GM12878 (cell line): ENCODE results near the gene PSMD8. TPM values are rescaled to one million over a fixed set of nuclear protein-coding genes. Genes with fewer than 3 reads are reported as not detected.

Experiments used
- ATAC-seq: fragments of 200-7000 bp; cut with Tn5 transposase; 3 replicates; pipeline ENCODE4 v1.9.1; 2020; ENCODE audit warnings: mild to moderate bottlenecking, moderate library complexity
- BruUV-seq: library from RNA; stranded (reverse); fragments of 400-500 nt; replicated peaks from 2 replicates; lab custom pipeline; 2021; lab: Mats Ljungman, UMichigan
- CTCF ChIA-PET: fragments of 300-600 bp; sonication (Branson Sonifier 250); formaldehyde crosslinking; extraction: SDS; loops from one replicate; lab custom pipeline; 2021; ENCODE audit warnings: inconsistent platforms; lab: Yijun Ruan, JAX
- POLR2A ChIA-PET: fragments of 350-600 bp; formaldehyde crosslinking; extraction: SDS; loops from one replicate; lab custom pipeline; 2021; ENCODE audit warnings: inconsistent platforms; lab: Charles Lee
- RAD21 ChIA-PET: fragments of 300-600 bp; sonication (Branson Sonifier 250); formaldehyde crosslinking; loops from one replicate; lab custom pipeline; 2023; ENCODE audit warnings: antibody characterized with exemption; ENCODE audit not compliant: unreplicated experiment; lab: Charles Lee
- SMC1A ChIA-PET: fragments of 300-600 bp; sonication (Branson Sonifier 250); formaldehyde crosslinking; loops from one replicate; lab custom pipeline; 2023; ENCODE audit not compliant: unreplicated experiment, uncharacterized antibody; lab: Charles Lee
- DNase-seq: peaks from one replicate; pipeline ENCODE4 v3.0.0-alpha.2; 2011; ENCODE audit warnings: low read depth, low spot score
- FAIRE-seq: peaks from 3 replicates; lab custom pipeline; 2011; peaks lifted over from hg19 to GRCh38; lab: Jason Lieb, UNC
- H2AFZ ChIP-seq: 2 replicates; pipeline ENCODE4 v1.6.0; 2011; ENCODE audit warnings: low read depth, low read length, control low read depth; ENCODE audit not compliant: control insufficient read depth
- H3K27ac ChIP-seq: 2 replicates; pipeline ENCODE4 v1.5.1; 2011; ENCODE audit warnings: control low read depth; ENCODE audit not compliant: control insufficient read depth, insufficient read depth
- H3K27me3 ChIP-seq, 2 experiments: replicated peaks in 1 of 2; 2 replicates each; pipeline versions ENCODE4 v1.6.0 to v1.6.1; 2011; ENCODE audit warnings: low read length in 1 of 2; ENCODE audit not compliant: control insufficient read depth in 2 of 2, insufficient read depth in 2 of 2
- H3K36me3 ChIP-seq, 2 experiments: 2 replicates each; pipeline ENCODE4 v1.5.1; 2011; ENCODE audit warnings: low read length in 1 of 2; ENCODE audit not compliant: control insufficient read depth in 2 of 2, insufficient read depth in 2 of 2
- H3K4me1 ChIP-seq: 2 replicates; pipeline ENCODE4 v1.6.1; 2011; ENCODE audit warnings: mild to moderate bottlenecking, low read length, moderate library complexity, mixed read lengths; ENCODE audit not compliant: control insufficient read depth, insufficient read depth
- H3K4me2 ChIP-seq: 2 replicates; pipeline ENCODE4 v1.6.0; 2011; ENCODE audit warnings: control low read depth; ENCODE audit not compliant: control insufficient read depth, insufficient read depth
- H3K4me3 ChIP-seq: fragments of 200-600 bp; sonication (generic); 2 replicates; pipeline ENCODE4 v1.5.1; 2016
- H3K79me2 ChIP-seq: 2 replicates; pipeline ENCODE4 v1.6.0; 2011; ENCODE audit warnings: low read length; ENCODE audit not compliant: control insufficient read depth, insufficient read depth
- H3K9ac ChIP-seq: 2 replicates; pipeline ENCODE4 v1.8.0; 2011; ENCODE audit warnings: low read length, control low read depth, mixed read lengths; ENCODE audit not compliant: control insufficient read depth, insufficient read depth
- H3K9me3 ChIP-seq: replicated peaks from 3 replicates; pipeline ENCODE4 v1.5.1; 2011; ENCODE audit warnings: mild to moderate bottlenecking, low read length; ENCODE audit not compliant: control insufficient read depth, insufficient read depth
- H4K20me1 ChIP-seq: 2 replicates; pipeline ENCODE4 v1.6.0; 2011; ENCODE audit not compliant: control insufficient read depth, insufficient read depth
- ASH2L ChIP-seq: fragments of 300-600, 200-600 bp; sonication (generic); IDR thresholded peaks from 2 replicates; pipeline ENCODE4 v1.6.1; 2017; ENCODE audit warnings: low read depth, mild to moderate bottlenecking, borderline replicate concordance
- CREM ChIP-seq: IDR thresholded peaks from 2 replicates; pipeline ENCODE4 v1.6.1; 2014; ENCODE audit warnings: antibody characterized with exemption, low read depth
- EZH2 ChIP-seq: IDR thresholded peaks from 2 replicates; pipeline ENCODE4 v1.6.1; 2012; ENCODE audit warnings: low read depth, mild to moderate bottlenecking, control low read depth, inconsistent platforms, low read length, borderline replicate concordance; ENCODE audit not compliant: control insufficient read depth
- HDAC6 ChIP-seq: fragments of 200-600 bp; sonication (generic); IDR thresholded peaks from one replicate; pipeline ENCODE4 v1.8.0; 2017; ENCODE audit warnings: antibody characterized with exemption; ENCODE audit not compliant: unreplicated experiment
- KDM1A ChIP-seq: fragments of 200-600 bp; sonication (generic); IDR thresholded peaks from 2 replicates; pipeline ENCODE4 v1.6.1; 2016; ENCODE audit warnings: borderline replicate concordance
- MYB ChIP-seq: fragments of 150-350 bp; IDR thresholded peaks from 2 replicates; pipeline ENCODE4 v1.6.1; 2014; ENCODE audit warnings: mild to moderate bottlenecking, low read depth, low read length, borderline replicate concordance
- MYC ChIP-seq: IDR thresholded peaks from 2 replicates; pipeline ENCODE4 v1.6.1; 2011; ENCODE audit warnings: mild to moderate bottlenecking, low read length, moderate library complexity, inconsistent platforms; ENCODE audit not compliant: insufficient read depth, insufficient replicate concordance, insufficient read length, severe bottlenecking
- NFYB ChIP-seq: IDR thresholded peaks from 2 replicates; pipeline ENCODE4 v1.6.1; 2011; ENCODE audit warnings: low read depth, mild to moderate bottlenecking, low read length, improper control_type of control experiment, moderate library complexity; ENCODE audit not compliant: insufficient read depth
- PAX5 ChIP-seq: IDR thresholded peaks from 2 replicates; pipeline ENCODE4 v1.6.1; 2011; ENCODE audit warnings: low read depth, low read length, borderline replicate concordance
- POLR2AphosphoS2 ChIP-seq: IDR thresholded peaks from 2 replicates; pipeline ENCODE4 v1.6.1; 2011; ENCODE audit warnings: low read depth, mild to moderate bottlenecking, low read length, improper control_type of control experiment, moderate library complexity
- RBBP5 ChIP-seq: fragments of 200-600 bp; sonication (generic); conservative IDR thresholded peaks from 2 replicates; pipeline ENCODE4 v1.6.1; 2016
- SRF ChIP-seq, 2 experiments: IDR thresholded peaks; 2 replicates each; pipeline ENCODE4 v1.6.1; 2011; ENCODE audit warnings: low read depth in 2 of 2, low read length in 2 of 2, mild to moderate bottlenecking in 1 of 2, moderate library complexity in 1 of 2
- YBX1 ChIP-seq: fragments of 450-650 bp; IDR thresholded peaks from 2 replicates; pipeline ENCODE4 v1.6.1; 2016; ENCODE audit warnings: antibody characterized with exemption
- ZBTB11 ChIP-seq: fragments of 450-650 bp; formaldehyde crosslinking; IDR thresholded peaks from 2 replicates; pipeline ENCODE4 v1.5.0; 2022; ENCODE audit warnings: mild to moderate bottlenecking, missing genetic modification characterization
- ZNF274 ChIP-seq: IDR thresholded peaks from one replicate; pipeline ENCODE4 v1.8.0; 2011; ENCODE audit not compliant: insufficient read length, insufficient read depth
- WGBS: methylation state at CpG from one replicate; pipeline ENCODE4 v1.1.6; 2016; ENCODE audit warnings: low lambda C conversion rate; ENCODE audit not compliant: insufficient replicate concordance, insufficient coverage; ENCODE audit errors: missing lambda C conversion rate; 5-methylcytosine and 5-hydroxymethylcytosine counted together
- in situ Hi-C: fragments of 300-500 bp; cut with MboI; formaldehyde crosslinking; loops from 9 replicates; pipeline ENCODE4 v1.14.3; 2018; ENCODE audit warnings: mixed read lengths
- intact Hi-C: fragments of 100-400 bp; cut with micrococcal nuclease; formaldehyde crosslinking; loops from one replicate; pipeline ENCODE4 v1.14.2; 2022; ENCODE audit not compliant: unreplicated experiment
- polyA plus RNA-seq, 11 experiments: library from polyadenylated mRNA; depleted of rRNA in 4 of 11; unstranded in 6 of 11; stranded (reverse) in 5 of 11; fragments of >200 nt; fragmentation: Nextera tagmentation in 4 of 11; fragmentation: Illumina TruSeq in 1 of 11; extraction: Ambion mirVana in 4 of 11; extraction: Trizol in 1 of 11; gene quantifications; 1 replicate in 1 of 11; 2 replicates in 10 of 11; pipeline versions ENCODE4 v1.2.1 to v1.2.3, GENCODE V29; 2011 to 2016; ENCODE audit warnings: inconsistent platforms in 2 of 11, missing spikeins in 2 of 11, low read depth in 1 of 11
- total RNA-seq, 4 experiments: library from RNA; depleted of rRNA in 3 of 4; stranded (reverse); fragments of >200 nt in 3 of 4; fragmentation: Illumina TruSeq in 1 of 4; extraction: Trizol in 1 of 4; gene quantifications; 2 replicates each; pipeline versions ENCODE4 v1.2.1 to v1.2.3, GENCODE V29; 2013 to 2021

The PSMD8 gene
- total and polyA plus RNA-seq, 10 of the 15 experiments (the other 5 are each of a cell fraction or from before 2014, with no cell fraction given), result 81.2 to 409 (median 268) TPM

GRCh38 chr19:38391911-38392464 is 17.6 kb downstream of the PSMD8 start:
- no peak overlapping the region for H2AFZ ChIP-seq
- H3K4me3 ChIP-seq, result no peak overlapping the region
- H3K4me1 ChIP-seq, result peaks cover 12% of the 10 kb centered on the region
- H3K36me3 ChIP-seq, result no peaks in the 10 kb centered on the region
- ChIA-PET POLR2A (no interaction called here), CTCF (no interaction called here), SMC1A (no interaction called here), RAD21 (no interaction called here)
- WGBS, result 42% methylated on average over 8 of the region's 8 CpGs
- TF ChIP-seq KDM1A (no peak), EZH2 (no peak), PAX5 (no peak), ZNF274 (no peak), ASH2L (no peak), NFYB (no peak)
- H4K20me1 ChIP-seq, result no peaks in the 10 kb centered on the region; the same call in 1 of the 2 replicates
- no peaks in the 10 kb centered on the region for H3K9me3 ChIP-seq
- peaks cover 2 to 5% of the 10 kb centered on the region in 2 experiments; a peak in 3 of 4 replicates for H3K27me3 ChIP-seq
- H3K79me2 ChIP-seq, result no peaks in the 10 kb centered on the region
- no peak for FAIRE-seq
- no peak overlapping the region for H3K27ac ChIP-seq
- BruUV-seq, result no TSS peak
- no peak overlapping the region for H3K4me2 ChIP-seq
- no peak for ATAC-seq
- intact Hi-C loops (no loop called here), in situ Hi-C loops (no loop called here)
- H3K9ac ChIP-seq, result no peak overlapping the region
- no peak for DNase-seq

GRCh38 chr19:38392707-38393308 is 18.4 kb downstream of the PSMD8 start:
- H3K36me3 ChIP-seq, result no peaks in the 10 kb centered on the region
- no peak overlapping the region for H3K4me2 ChIP-seq
- no TSS peak for BruUV-seq
- H2AFZ ChIP-seq, result no peak overlapping the region
- H3K9me3 ChIP-seq, result no peaks in the 10 kb centered on the region
- in situ Hi-C loops (no loop called here), intact Hi-C loops (no loop called here)
- no peak overlapping the region for H3K9ac ChIP-seq
- peaks cover 5% of the 10 kb centered on the region; the same call in 1 of the 2 replicates for H3K4me1 ChIP-seq
- 61% methylated on average over 6 of the region's 6 CpGs for WGBS
- H3K27me3 ChIP-seq, result peaks cover 2 to 5% of the 10 kb centered on the region in 2 experiments; a peak in 3 of 4 replicates
- H3K79me2 ChIP-seq, result no peaks in the 10 kb centered on the region
- ATAC-seq (no peak), FAIRE-seq (no peak), DNase-seq (no peak)
- ChIA-PET POLR2A (interaction anchor here (0.7 kb wide), 1 partner anchor 70 kb away, joined by 10 read pairs; no protein-coding TSS in a partner anchor), CTCF (interaction anchor here (1.0 kb wide), 1 partner anchor 10 kb away, joined by 5 read pairs; the partner anchor contains the start of gene FAM98C), RAD21 (no interaction called here), SMC1A (no interaction called here)
- H4K20me1 ChIP-seq, result no peaks in the 10 kb centered on the region; the same call in 1 of the 2 replicates
- no peak overlapping the region for H3K27ac ChIP-seq
- H3K4me3 ChIP-seq, result no peak overlapping the region
- TF ChIP-seq ZBTB11 (CRISPR knock-in tag) (no peak), SRF (IDR thresholded peaks at IDR 0.05; ENCODE audit: low read depth in 2 of 2, low read length in 2 of 2) (no peak), POLR2AphosphoS2 (no peak), RBBP5 (no peak), MYB (no peak), CREM (no peak), YBX1 (no peak), HDAC6 (no peak), MYC (no peak)
